Limb (tissue), 2 donors: ENCODE results near the gene MYCL.
"Not testable (repeated sequence)": the region's sequence is repeated elsewhere in the genome, so short reads cannot be mapped to it uniquely, and the experiment has no call there.

Experiments
- DNase-seq, 2 donors: peaks; one replicate each; pipeline ENCODE4 v3.0.0-alpha.2; 2016; ENCODE audit errors: extremely low spot score in 2 of 2

MYCL gene

GRCh38 chr1:39917825-39918224 is 16.1 kb upstream of the MYCL start:
- DNase-seq: no peak

- no peak for DNase-seq
These were observed 13.9 kb upstream of the MYCL start for GRCh38 chr1:39915499-39916129.

DNA sequence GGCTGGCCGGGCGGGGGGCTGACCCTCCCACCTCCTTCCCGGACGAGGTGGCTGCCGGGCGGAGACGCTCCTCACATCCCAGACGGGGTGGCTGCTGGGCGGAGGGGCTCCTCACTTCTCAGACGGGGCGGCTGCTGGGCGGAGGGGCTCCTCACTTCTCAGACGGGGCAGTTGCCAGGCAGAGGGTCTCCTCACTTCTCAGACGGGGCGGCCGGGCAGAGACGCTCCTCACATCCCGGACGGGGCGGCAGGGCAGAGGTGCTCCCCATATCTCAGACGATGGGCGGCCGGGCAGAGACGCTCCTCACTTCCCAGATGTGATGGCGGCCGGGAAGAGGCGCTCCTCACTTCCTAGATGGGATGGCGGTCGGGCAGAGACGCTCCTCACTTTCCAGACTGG is 11.4 kb upstream of the MYCL start:
- not testable (repeated sequence) for DNase-seq

DNA sequence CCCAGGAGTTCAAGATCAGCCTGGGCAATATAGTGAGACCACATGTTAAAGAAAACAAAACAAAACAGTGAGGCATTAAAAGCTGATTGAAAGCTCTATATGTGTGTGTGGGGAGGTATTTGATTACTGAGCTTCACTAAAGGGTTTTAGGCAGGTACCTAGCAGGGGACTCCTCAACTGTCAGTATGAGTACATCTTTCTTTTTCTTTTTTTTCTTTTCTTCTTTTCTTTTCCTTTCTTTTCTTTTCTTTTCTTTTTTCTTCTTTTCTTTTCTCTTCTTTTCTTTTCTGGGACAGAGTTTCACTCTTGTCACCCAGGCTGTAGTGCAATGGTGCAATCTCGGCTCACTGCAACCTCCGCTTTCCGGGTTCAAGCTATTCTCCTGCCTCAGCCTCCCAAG is 8.5 kb upstream of the MYCL start:
- DNase-seq: no peak

- no peak for DNase-seq
These were observed 6.8 kb upstream of the MYCL start for GRCh38 chr1:39908534-39908933.

- DNase-seq: no peak
These were observed 6.1 kb upstream of the MYCL start for GRCh38 chr1:39907528-39908453.

GRCh38 chr1:39905172-39905571 is 3.5 kb upstream of the MYCL start:
- no peak for DNase-seq

- no peak for DNase-seq
These were observed 717 bp upstream of the MYCL start for GRCh38 chr1:39902460-39902807.

GRCh38 chr1:39901464-39901713 is 328 bp downstream of the MYCL start:
- DNase-seq: no peak

- DNase-seq: peak in 1 of 2 donors; percentile 45
These were observed 854 bp downstream of the MYCL start for GRCh38 chr1:39900662-39901463.

GRCh38 chr1:39899611-39900538 is 1.8 kb downstream of the MYCL start:
- DNase-seq: no peak

GRCh38 chr1:39898648-39899603 is 2.8 kb downstream of the MYCL start:
- DNase-seq: peak; percentile 55 to 82

DNA sequence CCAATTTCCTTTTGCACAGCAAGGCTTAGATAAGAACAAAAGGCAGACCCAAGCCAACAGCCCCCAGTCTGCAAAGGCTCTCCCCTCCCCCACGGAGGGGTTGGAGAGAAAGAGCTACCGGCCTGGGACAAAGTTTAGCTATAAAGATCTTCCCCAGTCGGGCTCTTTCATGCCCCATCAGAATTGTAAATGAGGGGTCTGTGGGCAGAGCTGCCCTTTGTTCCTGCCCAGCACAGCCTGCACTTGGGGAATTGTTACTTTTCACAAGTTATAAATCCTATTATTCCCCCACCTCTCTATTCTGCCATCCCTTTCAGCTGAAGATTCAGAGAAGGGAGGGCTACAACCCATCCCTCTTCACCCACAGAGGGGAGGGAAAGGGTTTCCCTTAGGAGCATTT is 3.5 kb downstream of the MYCL start:
- no peak for DNase-seq

DNA sequence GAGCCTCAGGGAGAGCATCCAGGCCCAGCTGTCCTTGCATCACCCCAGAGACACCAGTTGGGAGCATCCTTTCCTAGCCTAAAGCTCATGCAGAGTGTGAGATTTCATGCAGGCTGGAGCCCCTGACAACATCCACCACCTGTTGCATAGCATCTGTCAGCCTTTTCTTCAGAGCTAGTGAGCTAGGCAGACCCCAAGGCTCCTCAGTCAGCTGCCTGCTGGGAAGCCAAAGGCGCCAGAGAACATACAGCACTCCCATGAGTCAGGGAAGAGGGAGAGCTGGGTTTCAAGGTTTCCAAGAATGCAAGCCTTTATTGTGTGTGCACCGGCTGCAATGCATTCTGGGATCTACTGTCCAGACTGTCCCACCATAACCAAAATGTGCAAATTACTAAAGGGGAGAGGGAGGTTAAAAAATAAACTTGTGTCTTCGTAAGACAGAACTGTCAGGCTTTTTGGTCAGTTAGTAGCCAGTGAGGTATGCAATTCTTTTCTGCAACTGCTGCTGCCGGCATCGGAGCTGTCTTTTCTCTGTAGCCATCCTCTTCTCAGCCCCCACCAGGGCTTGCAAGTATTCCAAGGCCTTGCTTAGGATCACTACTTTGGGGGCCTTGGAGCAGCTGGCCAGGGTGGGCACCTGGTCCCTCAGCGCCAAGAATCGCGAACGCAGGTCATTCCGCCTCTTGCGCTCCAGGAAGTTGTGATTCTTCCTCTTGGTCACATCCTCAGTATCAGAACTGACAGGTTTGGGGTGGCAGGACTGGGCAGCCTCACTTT is 4.6 kb downstream of the MYCL start:
- peak; percentile 50 to 73 for DNase-seq

GRCh38 chr1:39895731-39896480 is 5.8 kb downstream of the MYCL start:
- no peak for DNase-seq

GRCh38 chr1:39894884-39895495 is 6.7 kb downstream of the MYCL start:
- no peak for DNase-seq

GRCh38 chr1:39892601-39893595 is 8.8 kb downstream of the MYCL start:
- no peak for DNase-seq
